ENCODE data around the gene CAPN9. TPM values are rescaled to one million over a fixed set of nuclear protein-coding genes. Genes with fewer than 3 reads are reported as not detected.

The CAPN9 gene
- total and polyA plus RNA-seq, 9 of the 15 experiments (the other 6 are each of a cell fraction or from before 2014, with no cell fraction given) = not detected

GRCh38 chr1:230708631-230709580 is 38.3 kb upstream of the CAPN9 start:
- H2AFZ ChIP-seq (ENCODE audit: low read depth, low read length) = no peak overlapping the region
- TF ChIP-seq FOSL1 (tag; conservative IDR thresholded peaks at IDR 0.05) = 0 out of 2 replicates have a peak, but pooled peaks have one; percentile 33
- peak; percentile 72 for TF ChIP-seq USF2 (CRISPR knock-in tag; IDR thresholded peaks at IDR 0.05)
- TF ChIP-seq CEBPB (tag; IDR thresholded peaks at IDR 0.05) = peak; percentile 99
- no peak for TF ChIP-seq BCL6 (CRISPR knock-in tag; IDR thresholded peaks at IDR 0.05)
- TF ChIP-seq ZNF699 (CRISPR knock-in tag; IDR thresholded peaks at IDR 0.05; ENCODE audit: insufficient replicate concordance) = no peak
- peak; percentile 80 for TF ChIP-seq MAX (CRISPR knock-in tag; IDR thresholded peaks at IDR 0.05)
- no peak for TF ChIP-seq TBL1XR1 (IDR thresholded peaks at IDR 0.05; ENCODE audit: low read length in 2 of 2)
- 0 out of 2 replicates have a peak, but pooled peaks have one; percentile 35 for TF ChIP-seq OTX1 (CRISPR knock-in tag; IDR thresholded peaks at IDR 0.05)
- TF ChIP-seq IRF9 (tag; IDR thresholded peaks at IDR 0.05) = peak; percentile 86
- TF ChIP-seq CXXC5 (CRISPR knock-in tag; IDR thresholded peaks at IDR 0.05) = peak; percentile 36; the same call in 1 of the 2 replicates

More at GRCh38 chr1:230708631-230709580, 38.3 kb upstream of the CAPN9 start:
- in situ Hi-C loops (cut with MboI) = no loop called here
- DNase-seq (ENCODE audit: extremely low read depth in 1 of 4, low spot score in 3 of 4) (peak; percentile 60 to 75 (median 68)), ATAC-seq (peak; percentile 84), FAIRE-seq (peak; percentile 74)
- Histone ChIP-seq H4K20me1 (replicated peaks; ENCODE audit: control insufficient read depth, insufficient read depth, low read length) (peaks cover 10% of the 10 kb centered on the region; the same call in 1 of the 2 replicates), H3K27ac (ENCODE audit: extremely low read depth, low read depth, low read length) (no peak overlapping the region), H3K9ac (ENCODE audit: insufficient read depth in 1 of 2, low read depth in 2 of 2, low read length in 2 of 2) (no peak overlapping the region; a peak in 1 of 4 replicates), H3K36me3 (ENCODE audit: control insufficient read depth, insufficient read depth, low read length) (no peaks in the 10 kb centered on the region), H3K27me3 (ENCODE audit: control insufficient read depth in 2 of 2, insufficient read depth in 2 of 2, low read length in 2 of 2) (peaks cover 60 to 94% of the 10 kb centered on the region in 2 experiments), H3K4me3 (no peak overlapping the region), H3K9me1 (ENCODE audit: control insufficient read depth, insufficient read depth, low read length) (no peaks in the 10 kb centered on the region), H3K4me2 (ENCODE audit: insufficient read depth, low read length) (no peak overlapping the region), H3K79me2 (ENCODE audit: control insufficient read depth, insufficient read depth, low read length) (no peaks in the 10 kb centered on the region), H3K4me1 (replicated peaks in 1 of 2; ENCODE audit: control insufficient read depth in 2 of 2, insufficient read depth in 2 of 2, low read length in 2 of 2) (peaks cover 0 to 12% of the 10 kb centered on the region in 2 experiments; a peak in 2 of 5 replicates), H3K9me3 (replicated peaks; ENCODE audit: control insufficient read depth, insufficient read depth, low read depth, low read length) (no peaks in the 10 kb centered on the region)
- POLR2A ChIA-PET = no interaction called here
- no TSS peak for BruUV-seq (replicated peaks)
- WGBS (ENCODE audit: insufficient coverage, low coverage, missing lambda C conversion rate) = 21% methylated on average over 15 of the region's 16 CpGs
- CTCF ChIA-PET (ENCODE audit: low intra/inter-chr PET ratio) = no interaction called here
- intact Hi-C loops (cut with micrococcal nuclease) = no loop called here
